GM18867 (cell line): Measurements from ENCODE around the gene CALML6.
"Not testable (repeated sequence)": the region's sequence is repeated elsewhere in the genome, so short reads cannot be mapped to it uniquely, and the experiment has no call there.

Source experiments
- ATAC-seq: cut with Tn5 transposase; IDR thresholded peaks from one replicate; pipeline ENCODE4 v1.9.1; 2021; ENCODE audit warnings: mild to moderate bottlenecking, moderate library complexity; ENCODE audit not compliant: unreplicated experiment

The CALML6 gene

DNA sequence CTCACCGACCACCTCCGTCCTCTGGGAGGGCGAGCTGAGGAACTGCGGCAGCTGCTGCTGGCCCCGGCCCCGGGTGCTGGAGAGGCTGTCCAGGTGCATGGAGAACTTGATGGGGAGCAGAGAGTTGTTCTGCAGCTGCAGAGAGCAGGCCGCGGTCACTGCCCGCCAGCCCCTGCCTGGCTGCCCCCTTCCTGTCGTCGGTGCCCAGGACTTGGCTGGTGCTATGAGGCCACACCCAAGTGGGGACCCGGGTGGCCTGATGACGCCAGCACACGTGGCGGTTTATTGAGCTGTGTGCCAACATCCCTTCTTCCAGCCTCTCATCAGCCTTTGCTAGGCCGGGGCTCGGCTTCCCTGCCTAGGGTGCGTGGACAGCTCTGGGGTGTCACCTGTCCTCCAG, 9.3 kb downstream of the CALML6 start:
- no peak for ATAC-seq

- no peak for ATAC-seq
These were observed 9.8 kb downstream of the CALML6 start for GRCh38 chr1:1924849-1925248.

DNA sequence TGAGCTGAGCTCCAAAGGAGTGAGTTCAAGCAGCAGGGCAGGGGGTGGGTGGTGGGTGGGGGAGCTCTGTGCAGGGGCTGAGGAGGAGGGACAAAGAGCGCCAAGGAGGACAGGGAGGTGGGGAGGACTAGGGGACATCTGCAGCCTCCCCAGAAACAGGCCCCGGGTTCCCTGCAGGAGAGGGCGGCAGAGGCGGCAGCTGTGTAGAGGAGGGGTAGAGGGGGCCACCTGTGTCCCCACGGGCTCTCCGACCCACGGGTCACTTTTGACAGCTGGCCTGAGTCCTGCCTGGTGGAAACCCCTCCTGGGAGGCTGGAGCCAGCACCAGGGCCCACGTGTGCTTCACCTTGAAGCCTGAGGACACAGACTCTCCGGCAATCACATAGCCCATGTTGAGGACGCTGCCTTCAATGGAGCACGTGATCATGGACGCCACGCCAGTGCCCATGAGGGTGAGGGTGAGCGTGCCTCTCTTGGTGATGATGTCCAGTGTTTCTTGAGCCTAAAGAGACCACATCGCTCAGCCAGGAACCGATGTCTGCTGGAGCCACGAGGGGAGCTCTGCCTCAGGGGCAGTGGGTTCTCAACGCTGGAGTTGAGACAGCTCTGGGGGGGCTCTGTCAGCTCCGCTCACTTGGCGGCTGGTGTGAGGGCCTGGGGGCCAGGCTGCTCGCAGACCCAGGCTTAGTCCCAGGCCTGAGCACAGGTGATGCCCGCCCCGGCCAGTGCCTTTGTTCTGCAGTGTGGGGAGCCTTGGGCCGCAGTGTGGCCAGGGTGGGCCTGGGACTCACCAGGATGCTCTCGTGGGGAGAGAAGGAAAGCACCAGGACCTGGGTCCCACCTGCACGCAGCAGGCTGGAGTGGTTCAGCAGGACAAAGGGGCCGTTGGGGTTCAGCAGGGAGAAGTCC, 10.6 kb downstream of the CALML6 start:
- ATAC-seq, result no peak

GRCh38 chr1:1926346-1926811, 11.3 kb downstream of the CALML6 start:
- ATAC-seq, result no peak

DNA sequence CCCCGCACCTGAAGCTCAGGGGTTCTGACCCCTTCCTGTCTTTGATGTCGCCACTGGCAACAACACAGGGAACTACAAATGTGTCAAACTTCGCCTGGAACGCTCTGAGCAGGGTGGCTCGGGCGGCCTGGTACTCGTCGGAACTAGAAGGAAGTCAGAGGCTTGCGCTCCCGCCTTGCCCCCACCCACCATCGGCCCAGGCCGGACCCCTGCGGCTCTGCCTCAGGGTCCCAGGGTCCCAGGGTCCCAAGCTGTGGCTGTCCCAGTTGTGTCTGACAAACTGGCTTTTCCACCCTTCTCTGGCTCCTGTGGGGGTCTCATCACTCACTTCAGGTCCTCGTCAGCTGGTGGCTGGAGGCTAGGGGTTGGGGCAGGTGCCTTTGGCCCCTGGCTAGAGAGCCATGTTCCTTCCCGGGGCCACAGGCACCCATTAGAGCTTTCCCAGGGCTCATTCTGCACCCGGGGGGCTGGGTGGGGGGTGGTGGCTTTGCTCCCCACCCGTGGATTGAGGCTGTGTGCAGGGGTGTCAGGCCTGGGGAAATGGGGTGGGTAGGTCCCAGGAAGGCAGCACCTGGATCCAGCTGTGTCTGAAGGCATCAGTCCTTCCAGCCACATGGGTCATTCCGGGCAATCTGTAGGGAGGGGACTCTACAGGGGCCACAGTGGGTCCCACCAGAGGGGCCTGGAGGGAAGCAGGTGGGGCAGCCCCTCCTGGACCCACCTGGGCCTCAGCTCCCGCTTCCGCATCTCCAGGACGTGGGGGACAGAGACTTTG, 12.0 kb downstream of the CALML6 start:
- ATAC-seq, result no peak

DNA sequence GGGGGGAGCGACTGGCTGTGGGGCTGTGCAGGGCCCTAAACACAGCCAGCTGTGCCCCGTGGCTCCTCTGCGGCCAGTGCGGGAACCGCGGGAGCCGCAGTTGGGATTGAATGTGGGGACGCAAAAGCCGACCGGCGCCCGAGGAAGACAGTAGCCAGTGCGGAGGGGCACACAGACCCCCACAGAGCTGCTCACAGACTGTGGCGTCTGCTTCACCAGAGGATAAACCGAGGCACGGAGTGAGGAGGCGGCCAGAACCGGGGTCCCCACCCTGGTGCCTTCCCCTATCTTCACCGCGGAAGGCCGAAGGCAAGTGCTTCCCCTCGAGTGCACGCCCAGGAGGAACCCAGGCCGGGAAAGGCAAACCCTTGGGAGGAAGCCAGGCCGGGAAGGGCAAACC, 12.7 kb downstream of the CALML6 start:
- ATAC-seq, result no peak

DNA sequence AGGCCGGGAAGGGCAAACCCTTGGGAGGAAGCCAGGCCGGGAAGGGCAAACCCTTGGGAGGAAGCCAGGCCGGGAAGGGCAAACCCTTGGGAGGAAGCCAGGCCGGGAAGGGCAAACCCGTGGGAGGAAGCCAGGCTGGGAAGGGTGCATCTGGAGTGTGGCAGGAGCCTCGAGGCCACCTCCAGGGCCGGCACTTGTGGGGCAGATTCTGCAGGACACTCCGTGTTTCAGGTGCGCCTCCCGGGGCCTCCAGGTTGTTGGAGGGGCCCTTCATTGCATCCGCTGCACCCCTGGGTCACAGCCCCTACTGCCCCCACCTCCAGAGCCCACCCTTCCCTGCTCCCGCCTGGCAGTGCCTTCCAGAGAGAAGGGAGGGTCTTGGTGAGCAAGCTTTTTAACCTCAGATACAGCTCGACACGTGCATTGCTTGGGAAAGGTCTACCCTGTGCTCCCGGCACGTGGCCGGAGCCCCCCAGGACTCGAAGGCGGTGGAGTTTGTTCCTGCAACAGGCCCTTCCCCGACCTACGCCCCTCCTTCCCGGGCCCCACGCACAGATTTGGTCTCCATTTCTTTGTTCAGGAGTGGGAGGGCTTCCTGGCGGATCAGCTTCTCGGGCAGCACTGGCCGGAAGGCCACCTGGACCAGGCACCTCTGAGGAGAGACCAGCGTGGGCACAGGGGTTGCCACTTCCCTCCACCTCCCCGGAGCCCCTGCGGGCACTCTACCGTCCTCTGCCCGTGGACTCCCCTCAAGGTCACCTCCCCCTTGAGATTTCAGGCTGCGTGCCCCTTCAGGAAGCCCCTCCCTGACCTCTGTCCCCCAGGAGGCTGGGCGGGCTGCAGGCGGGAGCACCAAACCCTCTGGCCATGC, 13.4 kb downstream of the CALML6 start:
- no peak for ATAC-seq

GRCh38 chr1:1929102-1929638, 14.1 kb downstream of the CALML6 start:
- no peak for ATAC-seq

DNA sequence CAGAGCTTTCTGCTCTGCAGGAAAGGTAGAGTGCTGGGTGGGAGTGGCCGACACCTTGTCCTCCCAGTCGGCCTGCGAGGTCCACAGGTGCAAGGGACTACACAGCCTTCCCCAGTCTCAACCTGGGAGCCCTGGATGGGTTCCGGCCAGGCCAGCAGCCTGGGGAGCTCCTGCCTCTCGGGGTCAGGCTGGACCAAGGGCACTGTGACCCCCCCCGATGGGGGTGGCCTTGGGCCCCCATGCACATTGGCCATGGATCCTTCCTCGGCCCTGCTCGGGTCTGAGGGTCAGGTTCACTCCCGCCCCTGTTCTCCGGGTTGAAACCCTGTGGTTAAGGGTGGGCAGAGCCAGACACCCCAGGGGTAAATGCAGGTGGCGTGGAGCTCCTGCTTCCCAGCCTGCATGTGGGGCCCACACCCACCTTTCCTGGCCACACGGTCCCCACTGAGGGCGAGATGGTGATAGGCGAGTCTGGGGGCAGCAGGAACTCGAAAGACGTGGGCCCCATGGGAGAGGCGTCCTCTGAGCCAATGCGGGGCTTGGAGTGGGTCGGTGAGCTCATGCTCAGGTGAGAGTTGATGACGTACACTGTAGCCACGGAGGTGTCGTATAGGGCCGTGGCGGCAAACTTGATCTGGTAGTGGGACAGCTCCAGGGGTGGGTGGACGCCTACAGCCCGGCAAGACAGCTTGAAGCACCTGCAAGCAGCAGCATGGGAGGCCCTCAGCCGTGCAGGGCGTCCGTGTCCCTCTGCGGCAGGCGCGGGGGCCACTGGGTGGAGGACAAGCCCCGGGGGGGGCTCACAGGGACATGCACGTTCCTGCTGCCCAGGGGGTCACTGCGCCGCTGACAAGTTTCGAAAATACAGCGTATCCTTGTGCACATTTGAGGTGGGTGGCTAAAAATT, 14.8 kb downstream of the CALML6 start:
- ATAC-seq, result no peak

GRCh38 chr1:1934848-1935247, 19.8 kb downstream of the CALML6 start:
- not testable (repeated sequence) for ATAC-seq

DNA sequence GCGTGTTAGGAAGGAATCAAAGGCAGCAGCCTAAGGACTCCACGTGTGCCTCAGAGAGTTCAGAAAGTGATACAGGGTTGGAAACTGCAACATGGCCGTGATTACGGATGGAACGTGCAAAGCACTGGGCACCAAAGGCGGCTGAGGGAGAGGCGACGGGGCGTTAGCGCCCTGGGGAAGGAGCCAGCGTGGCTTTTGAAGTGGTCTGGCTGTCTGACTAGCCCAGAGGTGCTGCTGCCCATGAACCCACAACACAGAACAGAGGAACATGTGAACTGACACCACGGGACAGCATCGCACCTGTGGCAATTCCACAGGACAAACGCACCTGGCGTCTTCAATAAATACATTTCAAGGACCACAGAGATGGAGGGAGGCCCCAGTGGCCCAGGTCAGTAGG, 22.0 kb downstream of the CALML6 start:
- no peak for ATAC-seq

DNA sequence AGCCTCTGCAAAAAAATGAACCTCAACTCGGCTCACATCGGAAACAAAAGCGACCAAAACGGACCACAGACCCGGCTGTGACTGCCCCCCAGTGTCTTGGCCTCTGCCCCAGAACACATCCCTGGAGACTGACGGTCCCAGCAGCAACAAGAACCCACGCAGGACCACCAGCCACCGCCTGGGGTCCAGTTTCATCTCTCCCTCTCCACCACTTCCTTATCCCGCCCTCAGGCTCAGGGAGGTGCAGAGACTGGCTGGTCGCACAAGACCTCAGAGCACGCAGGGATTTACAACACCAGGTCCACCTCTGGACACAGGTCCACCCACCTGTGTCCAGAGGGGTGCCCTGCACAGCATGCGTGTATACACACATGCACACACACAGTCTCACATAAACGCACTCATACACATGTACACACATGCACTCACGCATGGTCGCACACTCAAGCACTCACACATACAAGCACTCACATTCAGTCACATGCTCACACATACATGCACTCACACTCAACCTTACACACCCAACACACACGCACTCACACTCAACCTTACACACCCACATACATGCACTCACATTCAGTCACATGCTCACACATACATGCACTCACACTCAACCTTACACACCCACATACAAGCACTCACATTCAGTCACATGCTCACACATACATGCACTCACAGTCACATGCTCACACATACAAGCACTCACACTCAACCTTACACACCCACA, 22.7 kb downstream of the CALML6 start:
- ATAC-seq, result no peak

GRCh38 chr1:1938276-1938573, 23.2 kb downstream of the CALML6 start:
- no peak for ATAC-seq

GRCh38 chr1:1938613-1939295, 23.7 kb downstream of the CALML6 start:
- no peak for ATAC-seq

DNA sequence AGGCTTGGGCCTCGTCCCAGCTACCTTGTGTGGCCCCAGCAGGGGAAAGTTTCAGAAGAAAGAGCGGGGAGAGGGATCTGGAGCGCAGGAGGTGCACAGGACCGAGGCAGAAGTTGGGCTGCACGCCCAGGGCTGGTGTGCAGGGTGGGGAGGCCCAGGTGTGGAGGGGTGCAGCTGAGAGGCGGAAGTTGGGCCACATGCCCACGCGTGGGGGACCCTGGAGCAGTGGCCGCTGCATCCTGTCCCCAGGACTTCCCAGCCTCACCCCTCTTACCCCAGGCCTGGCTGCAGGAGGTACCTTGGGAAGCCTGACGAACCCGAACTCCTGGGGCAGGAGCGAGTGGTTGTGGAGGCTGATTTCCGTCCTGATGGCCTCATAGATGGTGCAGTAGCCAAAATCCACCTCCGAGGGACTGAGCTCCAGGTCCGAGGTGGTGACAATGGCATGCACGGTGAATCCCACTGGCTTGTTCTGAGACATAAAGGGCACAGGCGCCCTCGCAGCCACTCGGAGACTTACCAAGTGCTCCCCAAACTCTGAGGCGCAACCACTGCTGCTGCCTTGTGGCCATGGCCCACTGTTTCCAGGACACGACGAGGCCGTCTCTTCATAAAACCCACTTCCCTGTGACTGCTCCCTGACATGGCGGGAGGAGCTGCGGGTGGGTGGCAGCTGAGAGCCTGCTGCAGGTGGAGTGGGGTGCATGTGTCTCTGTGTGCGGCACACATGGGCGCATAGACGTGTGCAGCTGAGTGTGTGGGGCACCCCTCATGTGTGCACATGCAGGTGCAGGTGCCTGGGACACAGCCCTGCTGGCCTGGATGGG, 24.4 kb downstream of the CALML6 start:
- ATAC-seq, result no peak

GRCh38 chr1:1940123-1940425, 25.0 kb downstream of the CALML6 start:
- no peak for ATAC-seq

- no peak for ATAC-seq
These were observed 26.3 kb downstream of the CALML6 start for GRCh38 chr1:1941211-1941841.
